Osteocyte (in vitro differentiated cells): ENCODE results near the gene ATRAID. TPM values are rescaled to one million over a fixed set of nuclear protein-coding genes. Genes with fewer than 3 reads are reported as not detected.

Experiments used
- DNase-seq: peaks from one replicate; pipeline ENCODE4 v3.0.0; 2021; ENCODE audit warnings: mixed read lengths; ENCODE audit not compliant: unreplicated experiment; ENCODE audit errors: extremely low spot score
- H3K27ac Mint-ChIP-seq: one replicate; pipeline ENCODE4 v1.8.0; 2021; ENCODE audit warnings: mild to moderate bottlenecking, mixed read lengths; ENCODE audit not compliant: unreplicated experiment
- H3K27me3 Mint-ChIP-seq: one replicate; pipeline ENCODE4 v1.8.0; 2021; ENCODE audit warnings: mixed read lengths; ENCODE audit not compliant: unreplicated experiment
- H3K36me3 Mint-ChIP-seq: one replicate; pipeline ENCODE4 v1.8.0; 2021; ENCODE audit warnings: mixed read lengths; ENCODE audit not compliant: unreplicated experiment
- H3K4me1 Mint-ChIP-seq: one replicate; pipeline ENCODE4 v1.8.0; 2021; ENCODE audit warnings: mixed read lengths; ENCODE audit not compliant: unreplicated experiment
- H3K4me3 Mint-ChIP-seq: one replicate; pipeline ENCODE4 v1.8.0; 2021; ENCODE audit warnings: mild to moderate bottlenecking, moderate library complexity, mixed read lengths; ENCODE audit not compliant: unreplicated experiment
- H3K9me3 Mint-ChIP-seq: one replicate; pipeline ENCODE4 v1.8.0; 2021; ENCODE audit warnings: mixed read lengths; ENCODE audit not compliant: unreplicated experiment
- CTCF ChIP-seq: fragments of 200-600 bp; sonication (generic); IDR thresholded peaks from 2 replicates; pipeline ENCODE4 v1.5.0; 2021; ENCODE audit warnings: antibody characterized with exemption, mild to moderate bottlenecking, moderate library complexity
- total RNA-seq: library from RNA; stranded (reverse); gene quantifications from 2 replicates; pipeline ENCODE4 v1.2.1, GENCODE V29; 2021

The ATRAID gene
- total RNA-seq, 1 donor from 2014 or later: 125 TPM

- H3K27me3 Mint-ChIP-seq: peaks cover 19% of the 10 kb centered on the region
- H3K4me1 Mint-ChIP-seq: peaks cover 4% of the 10 kb centered on the region
- no peak overlapping the region for H3K4me3 Mint-ChIP-seq
- H3K36me3 Mint-ChIP-seq: no peaks in the 10 kb centered on the region
- H3K9me3 Mint-ChIP-seq: no peaks in the 10 kb centered on the region
- H3K27ac Mint-ChIP-seq: no peak overlapping the region
- no peak for TF ChIP-seq CTCF
- DNase-seq: no peak
These were observed 33.4 kb upstream of the ATRAID start for GRCh38 chr2:27178469-27178868.

GRCh38 chr2:27179344-27180000 lies 32.4 kb upstream of the ATRAID start:
- H3K4me3 Mint-ChIP-seq: no peak overlapping the region
- peaks cover 4% of the 10 kb centered on the region for H3K4me1 Mint-ChIP-seq
- H3K9me3 Mint-ChIP-seq: no peaks in the 10 kb centered on the region
- H3K36me3 Mint-ChIP-seq: no peaks in the 10 kb centered on the region
- TF ChIP-seq CTCF: no peak
- no peak overlapping the region for H3K27ac Mint-ChIP-seq
- peaks cover 19% of the 10 kb centered on the region for H3K27me3 Mint-ChIP-seq
- no peak for DNase-seq

GRCh38 chr2:27182346-27182745 lies 29.5 kb upstream of the ATRAID start:
- H3K4me1 Mint-ChIP-seq: peaks cover 4% of the 10 kb centered on the region
- no peak for DNase-seq
- H3K27ac Mint-ChIP-seq: no peak overlapping the region
- H3K36me3 Mint-ChIP-seq: no peaks in the 10 kb centered on the region
- H3K27me3 Mint-ChIP-seq: peaks cover 16% of the 10 kb centered on the region
- no peak overlapping the region for H3K4me3 Mint-ChIP-seq
- H3K9me3 Mint-ChIP-seq: no peaks in the 10 kb centered on the region
- TF ChIP-seq CTCF: no peak

GRCh38 chr2:27184115-27184514 lies 27.7 kb upstream of the ATRAID start:
- Mint-ChIP-seq H3K36me3 (no peaks in the 10 kb centered on the region), H3K4me3 (no peak overlapping the region), H3K27me3 (peaks cover 3% of the 10 kb centered on the region), H3K9me3 (no peaks in the 10 kb centered on the region), H3K27ac (no peak overlapping the region), H3K4me1 (peaks cover 4% of the 10 kb centered on the region)
- no peak for TF ChIP-seq CTCF
- DNase-seq: no peak

GRCh38 chr2:27185331-27186026 lies 26.4 kb upstream of the ATRAID start:
- H3K4me1 Mint-ChIP-seq: peaks cover 4% of the 10 kb centered on the region
- H3K27me3 Mint-ChIP-seq: peaks cover 3% of the 10 kb centered on the region
- TF ChIP-seq CTCF: no peak
- H3K36me3 Mint-ChIP-seq: no peaks in the 10 kb centered on the region
- H3K4me3 Mint-ChIP-seq: no peak overlapping the region
- no peaks in the 10 kb centered on the region for H3K9me3 Mint-ChIP-seq
- no peak overlapping the region for H3K27ac Mint-ChIP-seq
- no peak for DNase-seq
